Measurements from ENCODE around the gene ARHGEF1.

- TF ChIP-seq, protein P1, sequence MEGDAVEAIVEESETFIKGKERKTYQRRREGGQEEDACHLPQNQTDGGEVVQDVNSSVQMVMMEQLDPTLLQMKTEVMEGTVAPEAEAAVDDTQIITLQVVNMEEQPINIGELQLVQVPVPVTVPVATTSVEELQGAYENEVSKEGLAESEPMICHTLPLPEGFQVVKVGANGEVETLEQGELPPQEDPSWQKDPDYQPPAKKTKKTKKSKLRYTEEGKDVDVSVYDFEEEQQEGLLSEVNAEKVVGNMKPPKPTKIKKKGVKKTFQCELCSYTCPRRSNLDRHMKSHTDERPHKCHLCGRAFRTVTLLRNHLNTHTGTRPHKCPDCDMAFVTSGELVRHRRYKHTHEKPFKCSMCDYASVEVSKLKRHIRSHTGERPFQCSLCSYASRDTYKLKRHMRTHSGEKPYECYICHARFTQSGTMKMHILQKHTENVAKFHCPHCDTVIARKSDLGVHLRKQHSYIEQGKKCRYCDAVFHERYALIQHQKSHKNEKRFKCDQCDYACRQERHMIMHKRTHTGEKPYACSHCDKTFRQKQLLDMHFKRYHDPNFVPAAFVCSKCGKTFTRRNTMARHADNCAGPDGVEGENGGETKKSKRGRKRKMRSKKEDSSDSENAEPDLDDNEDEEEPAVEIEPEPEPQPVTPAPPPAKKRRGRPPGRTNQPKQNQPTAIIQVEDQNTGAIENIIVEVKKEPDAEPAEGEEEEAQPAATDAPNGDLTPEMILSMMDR (IDR thresholded peaks at IDR 0.05; ENCODE audit: insufficient read depth, low read depth, low read length) = no peak
- TF ChIP-seq EZH2 (IDR thresholded peaks at IDR 0.05; ENCODE audit: insufficient read depth, low read length) = peak; percentile 43
These were observed 44.7 kb downstream of the ARHGEF1 start for GRCh38 chr19:41927497-41928192.

Data from astrocyte (in vitro differentiated cells and primary cell).